Measurements from ENCODE around the gene DAB2IP.

DAB2IP gene

DNA sequence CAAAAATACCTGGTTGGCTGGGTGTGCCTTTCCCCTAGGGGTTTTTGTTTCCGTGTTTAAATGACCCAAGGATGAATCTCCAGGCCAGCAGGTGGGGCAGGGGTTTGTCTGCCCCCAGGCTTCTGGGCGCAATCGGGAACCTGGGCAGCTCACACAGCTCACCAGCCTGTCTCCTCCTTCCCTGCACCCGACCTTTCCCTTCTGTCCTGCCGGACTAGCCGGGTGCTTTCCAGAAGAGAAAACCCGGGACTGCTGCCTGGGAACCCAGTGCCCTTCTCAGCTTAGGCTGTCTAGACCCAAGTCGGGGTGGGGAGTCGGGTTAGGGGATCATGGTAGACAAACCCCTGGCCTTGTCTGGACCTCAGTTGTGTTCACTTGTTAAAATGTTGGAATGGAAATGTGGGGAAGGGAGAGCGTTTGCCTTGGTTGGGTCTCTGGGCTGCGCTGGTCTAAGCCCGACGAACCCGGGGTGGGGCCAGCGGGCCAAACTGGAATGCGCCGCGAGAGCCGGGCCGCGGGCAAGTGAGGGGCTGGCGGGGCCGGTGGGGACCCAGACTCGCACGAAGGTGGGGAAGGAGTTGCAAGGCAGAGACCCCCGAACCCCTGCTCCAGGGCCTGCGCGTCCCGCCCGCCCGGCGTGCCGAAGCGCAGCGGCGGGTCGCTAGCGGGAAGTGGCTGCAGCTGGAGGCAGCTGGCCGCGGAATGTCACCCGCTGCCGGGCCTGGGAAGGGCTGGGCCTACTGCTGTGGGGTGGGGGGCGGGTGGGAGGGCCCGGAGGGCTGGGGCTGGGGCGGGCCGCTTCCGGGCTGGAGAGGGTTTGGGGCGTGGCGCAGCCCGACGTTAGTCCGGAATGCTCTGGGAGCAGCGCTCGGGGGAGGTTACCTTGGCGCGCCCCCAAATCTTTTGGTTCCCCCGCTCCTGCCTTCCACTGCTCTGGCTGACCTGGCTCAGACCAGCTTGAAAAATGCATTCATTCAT lies 84.6 kb downstream of the DAB2IP start:
- H3K4me3 ChIP-seq (ENCODE audit: low read depth, low read length), result peak overlapping the region; percentile 43
- TF ChIP-seq, protein P1, sequence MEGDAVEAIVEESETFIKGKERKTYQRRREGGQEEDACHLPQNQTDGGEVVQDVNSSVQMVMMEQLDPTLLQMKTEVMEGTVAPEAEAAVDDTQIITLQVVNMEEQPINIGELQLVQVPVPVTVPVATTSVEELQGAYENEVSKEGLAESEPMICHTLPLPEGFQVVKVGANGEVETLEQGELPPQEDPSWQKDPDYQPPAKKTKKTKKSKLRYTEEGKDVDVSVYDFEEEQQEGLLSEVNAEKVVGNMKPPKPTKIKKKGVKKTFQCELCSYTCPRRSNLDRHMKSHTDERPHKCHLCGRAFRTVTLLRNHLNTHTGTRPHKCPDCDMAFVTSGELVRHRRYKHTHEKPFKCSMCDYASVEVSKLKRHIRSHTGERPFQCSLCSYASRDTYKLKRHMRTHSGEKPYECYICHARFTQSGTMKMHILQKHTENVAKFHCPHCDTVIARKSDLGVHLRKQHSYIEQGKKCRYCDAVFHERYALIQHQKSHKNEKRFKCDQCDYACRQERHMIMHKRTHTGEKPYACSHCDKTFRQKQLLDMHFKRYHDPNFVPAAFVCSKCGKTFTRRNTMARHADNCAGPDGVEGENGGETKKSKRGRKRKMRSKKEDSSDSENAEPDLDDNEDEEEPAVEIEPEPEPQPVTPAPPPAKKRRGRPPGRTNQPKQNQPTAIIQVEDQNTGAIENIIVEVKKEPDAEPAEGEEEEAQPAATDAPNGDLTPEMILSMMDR (IDR thresholded peaks at IDR 0.05; ENCODE audit: low read depth, low read length), result no peak

DNA sequence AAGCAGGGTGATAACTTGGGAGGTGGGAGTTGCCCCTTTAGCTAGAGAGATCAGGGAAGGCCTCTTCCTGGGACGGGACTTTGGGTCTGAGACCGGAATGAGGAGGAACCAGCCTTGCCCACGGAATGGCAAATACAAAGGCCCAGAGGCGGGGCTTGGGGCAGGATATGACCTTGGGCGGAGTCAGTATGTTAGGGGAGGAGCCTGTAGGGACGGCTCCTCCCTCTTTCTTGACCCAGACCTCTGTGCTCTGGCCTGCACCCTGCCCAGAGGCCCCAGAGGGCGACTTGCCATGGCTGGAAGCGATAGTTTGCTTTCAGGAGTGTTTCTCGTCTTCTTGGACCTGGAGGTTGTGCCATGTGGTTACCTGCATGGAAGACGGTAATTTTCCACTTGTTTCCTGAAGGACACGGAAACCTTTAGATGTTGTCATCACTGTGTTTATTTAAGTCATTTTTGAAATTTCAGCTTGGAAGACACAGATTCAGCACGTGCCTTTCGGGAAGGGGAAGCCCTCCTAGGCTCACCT lies 85.6 kb downstream of the DAB2IP start:
- H3K4me3 ChIP-seq (ENCODE audit: low read depth, low read length), result no peak overlapping the region; the same call in 1 of the 2 replicates
- TF ChIP-seq, protein P1 (IDR thresholded peaks at IDR 0.05; ENCODE audit: low read depth, low read length), result no peak

DNA sequence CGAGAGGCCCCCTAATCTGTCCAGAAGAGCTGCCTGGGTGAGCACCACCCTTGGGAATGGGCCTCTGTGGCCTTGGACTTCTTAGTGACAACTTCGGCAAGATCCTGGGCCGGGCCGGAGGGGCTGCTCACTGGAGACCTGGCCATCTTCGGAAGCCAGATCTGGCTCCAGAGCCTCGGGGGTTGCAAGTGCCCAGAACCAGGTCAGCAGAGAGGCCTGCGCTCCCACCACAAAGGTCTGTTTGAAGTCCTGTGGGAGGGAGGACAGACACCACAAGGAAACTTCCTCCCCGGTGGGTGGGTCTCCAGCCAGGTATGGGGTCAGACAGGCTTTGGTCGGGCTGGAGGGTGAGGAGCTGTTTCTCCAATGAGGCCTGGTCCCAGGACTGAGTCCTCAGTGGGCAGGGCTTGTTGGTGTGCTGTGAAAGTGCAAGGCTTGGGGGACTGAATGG lies 86.1 kb downstream of the DAB2IP start:
- no peak overlapping the region for H3K4me3 ChIP-seq (ENCODE audit: low read depth, low read length)
- TF ChIP-seq, protein P1 (IDR thresholded peaks at IDR 0.05; ENCODE audit: low read depth, low read length), result no peak

DNA sequence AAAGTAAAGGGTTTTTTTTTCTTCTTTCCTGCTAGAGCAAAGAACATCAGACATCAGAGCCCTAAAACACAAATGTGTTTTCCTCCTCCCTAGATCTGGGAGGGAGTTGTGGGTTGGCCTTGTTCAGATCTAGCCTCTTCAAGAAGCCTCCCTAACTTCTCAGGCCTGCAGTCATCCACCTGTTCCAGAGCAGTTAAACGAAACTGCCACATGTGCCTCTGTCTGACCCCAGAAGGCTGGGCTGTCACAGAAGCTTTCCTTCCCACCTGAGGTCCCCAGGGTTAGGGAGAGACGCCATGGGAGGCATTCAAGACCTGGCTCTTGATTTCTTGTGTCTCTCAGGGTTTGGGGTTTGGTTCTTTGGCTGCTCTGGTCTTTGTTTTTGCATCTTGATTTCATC lies 87.0 kb downstream of the DAB2IP start:
- TF ChIP-seq, protein P1 (IDR thresholded peaks at IDR 0.05; ENCODE audit: low read depth, low read length), result no peak
- H3K4me3 ChIP-seq (ENCODE audit: low read depth, low read length), result no peak overlapping the region

DNA sequence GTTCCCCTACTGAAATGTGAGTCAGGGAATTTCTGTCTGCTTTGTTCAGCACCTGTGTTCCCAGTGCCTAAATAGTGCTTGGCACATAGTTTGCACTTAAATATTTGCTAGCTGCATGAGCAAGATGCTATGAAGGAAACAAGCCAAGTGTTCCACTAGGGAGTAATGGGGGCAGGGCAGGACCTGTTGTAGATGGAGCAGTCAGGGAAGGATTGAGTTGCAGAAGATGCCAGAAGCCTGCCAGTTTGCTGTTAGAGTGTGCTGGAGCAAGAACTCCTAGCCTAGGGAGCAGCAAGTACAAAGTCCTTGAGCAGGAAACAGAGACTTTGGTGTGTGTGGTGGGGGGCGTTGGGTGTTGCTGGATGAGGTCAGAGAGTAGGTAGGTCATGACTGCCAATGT lies 87.5 kb downstream of the DAB2IP start:
- H3K4me3 ChIP-seq (ENCODE audit: low read depth, low read length), result no peak overlapping the region
- TF ChIP-seq, protein P1 (IDR thresholded peaks at IDR 0.05; ENCODE audit: low read depth, low read length), result no peak

DNA sequence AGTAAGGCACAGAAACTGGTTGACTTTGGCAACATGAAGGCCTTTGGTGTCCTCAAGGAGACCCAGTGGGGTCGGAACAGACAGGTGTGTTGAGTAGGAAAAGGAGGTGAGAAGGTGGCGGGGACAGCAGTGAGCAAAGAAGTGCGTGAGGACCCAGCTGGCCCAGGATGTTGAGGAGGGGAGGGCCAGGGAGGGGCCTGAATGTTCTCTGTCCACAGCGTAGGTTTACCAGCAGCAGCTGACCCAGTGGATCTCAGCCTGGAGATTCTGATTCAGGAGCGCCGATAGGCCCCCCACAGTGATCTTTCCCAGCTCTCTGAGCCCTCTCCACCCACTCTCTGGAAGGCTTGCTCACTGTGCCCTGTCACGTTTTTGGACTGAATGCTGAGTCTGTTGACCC lies 88.5 kb downstream of the DAB2IP start:
- TF ChIP-seq, protein P1 (IDR thresholded peaks at IDR 0.05; ENCODE audit: low read depth, low read length), result no peak
- H3K4me3 ChIP-seq (ENCODE audit: low read depth, low read length), result no peak overlapping the region

All from WI38 (cell line).